ENCODE results near the gene SULT2A1. TPM values are rescaled to one million over a fixed set of nuclear protein-coding genes. Genes with fewer than 3 reads are reported as not detected.

The SULT2A1 gene
- total RNA-seq, 1 experiment from 2014 or later: 0.27 TPM

GRCh38 chr19:47897861-47898260, 11.7 kb upstream of the SULT2A1 start:
- H2AFZ ChIP-seq (ENCODE audit: low read depth, low read length, poor library complexity, severe bottlenecking): no peak overlapping the region
- H3K9ac ChIP-seq (ENCODE audit: low read length): no peak overlapping the region
- H3K4me3 ChIP-seq (replicated peaks in 1 of 2; ENCODE audit: low read depth in 1 of 2, low read length in 2 of 2): no peak overlapping the region
- H3K36me3 ChIP-seq (ENCODE audit: control insufficient read depth in 1 of 2, insufficient read depth in 2 of 2, low read length in 2 of 2): no peaks in the 10 kb centered on the region
- BruUV-seq (replicated peaks): no TSS peak
- ChIA-PET POLR2A (no interaction called here), CTCF (no interaction called here), RAD21 (ENCODE audit: low non-redundant PET in 1 of 2, low total read pairs in 2 of 2, uncharacterized antibody in 2 of 2, unreplicated experiment in 2 of 2) (no interaction called here)
- peaks cover 0 to 4% of the 10 kb centered on the region in 2 experiments; a peak in 1 of 4 replicates for H3K9me3 ChIP-seq (ENCODE audit: control insufficient read depth in 1 of 2, insufficient read depth in 1 of 2, low read depth in 1 of 2, low read length in 2 of 2)
- DNase-seq (ENCODE audit: low read depth, low spot score) (no peak), ATAC-seq (no peak)
- H3K4me1 ChIP-seq (ENCODE audit: control insufficient read depth in 1 of 2, insufficient read depth in 2 of 2, low read length in 2 of 2): no peaks in the 10 kb centered on the region
- H3K27ac ChIP-seq (ENCODE audit: low read depth, low read length): no peak overlapping the region
- no peaks in the 10 kb centered on the region for H3K27me3 ChIP-seq (ENCODE audit: insufficient read depth, low read length)
- no peak overlapping the region for H3K4me2 ChIP-seq (ENCODE audit: low read length)
- H3K79me2 ChIP-seq (ENCODE audit: insufficient read depth, low read length): no peaks in the 10 kb centered on the region
- H3K9me2 ChIP-seq (ENCODE audit: insufficient read depth): no peaks in the 10 kb centered on the region
- H4K20me1 ChIP-seq (ENCODE audit: insufficient read depth): no peaks in the 10 kb centered on the region
- TF ChIP-seq ZFX (IDR thresholded peaks at IDR 0.05): no peak
- TF ChIP-seq POLR2AphosphoS5 (IDR thresholded peaks at IDR 0.05; ENCODE audit: low read depth, low read length): no peak
- no peak for TF ChIP-seq SRF (IDR thresholded peaks at IDR 0.05; ENCODE audit: low read depth)
- no peak for TF ChIP-seq EZH2phosphoT487 (IDR thresholded peaks at IDR 0.05; ENCODE audit: borderline replicate concordance)
- TF ChIP-seq CTCF (IDR thresholded peaks at IDR 0.05 in 2 of 3, conservative IDR thresholded peaks at IDR 0.05 in 1 of 3; ENCODE audit: borderline replicate concordance in 1 of 3, insufficient read depth in 1 of 3, low read depth in 2 of 3, low read length in 2 of 3): no peak
- no peak for TF ChIP-seq REST (IDR thresholded peaks at IDR 0.05; ENCODE audit: low read depth)
- TF ChIP-seq RAD21 (IDR thresholded peaks at IDR 0.05; ENCODE audit: low read depth): no peak
- TF ChIP-seq YY1 (IDR thresholded peaks at IDR 0.05; ENCODE audit: extremely low read depth, insufficient replicate concordance, low read depth, low read length): no peak
- no peak for TF ChIP-seq EGR1 (IDR thresholded peaks at IDR 0.05; ENCODE audit: low read depth)
- TF ChIP-seq ZNF274 (IDR thresholded peaks at IDR 0.05; ENCODE audit: low read depth, low read length): no peak
- no peak for TF ChIP-seq EZH2 (IDR thresholded peaks at IDR 0.05)
- no peak for TF ChIP-seq POLR2A (IDR thresholded peaks at IDR 0.05; ENCODE audit: borderline replicate concordance, extremely low read depth, insufficient read depth, insufficient read length)
- no peak for TF ChIP-seq MAX (IDR thresholded peaks at IDR 0.05)
- TF ChIP-seq SP1 (IDR thresholded peaks at IDR 0.05; ENCODE audit: low read depth): no peak
- intact Hi-C loops (cut with micrococcal nuclease): no loop called here
